GM20000 (cell line): Measurements from ENCODE around the gene IL10.
"Not testable (repeated sequence)": the region's sequence is repeated elsewhere in the genome, so short reads cannot be mapped to it uniquely, and the experiment has no call there.

Experiments used
- DNase-seq: peaks from one replicate; pipeline ENCODE4 v3.0.0; 2012; ENCODE audit warnings: low spot score
- TF ChIP-seq, protein P1 (sequence below): IDR thresholded peaks from 2 replicates; pipeline ENCODE4 v1.5.1; 2012; ENCODE audit warnings: mild to moderate bottlenecking, control low read depth; ENCODE audit errors: extremely low read depth, missing control alignments

Gene IL10

GRCh38 chr1:206771338-206771692, 979 bp downstream of the IL10 start:
- no peak for DNase-seq
- TF ChIP-seq, protein P1, sequence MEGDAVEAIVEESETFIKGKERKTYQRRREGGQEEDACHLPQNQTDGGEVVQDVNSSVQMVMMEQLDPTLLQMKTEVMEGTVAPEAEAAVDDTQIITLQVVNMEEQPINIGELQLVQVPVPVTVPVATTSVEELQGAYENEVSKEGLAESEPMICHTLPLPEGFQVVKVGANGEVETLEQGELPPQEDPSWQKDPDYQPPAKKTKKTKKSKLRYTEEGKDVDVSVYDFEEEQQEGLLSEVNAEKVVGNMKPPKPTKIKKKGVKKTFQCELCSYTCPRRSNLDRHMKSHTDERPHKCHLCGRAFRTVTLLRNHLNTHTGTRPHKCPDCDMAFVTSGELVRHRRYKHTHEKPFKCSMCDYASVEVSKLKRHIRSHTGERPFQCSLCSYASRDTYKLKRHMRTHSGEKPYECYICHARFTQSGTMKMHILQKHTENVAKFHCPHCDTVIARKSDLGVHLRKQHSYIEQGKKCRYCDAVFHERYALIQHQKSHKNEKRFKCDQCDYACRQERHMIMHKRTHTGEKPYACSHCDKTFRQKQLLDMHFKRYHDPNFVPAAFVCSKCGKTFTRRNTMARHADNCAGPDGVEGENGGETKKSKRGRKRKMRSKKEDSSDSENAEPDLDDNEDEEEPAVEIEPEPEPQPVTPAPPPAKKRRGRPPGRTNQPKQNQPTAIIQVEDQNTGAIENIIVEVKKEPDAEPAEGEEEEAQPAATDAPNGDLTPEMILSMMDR: no peak

GRCh38 chr1:206770531-206771337, 1.6 kb downstream of the IL10 start, which contains the start of gene IL19:
IL19 (plus strand) TSS chr1:206770773; CDS start chr1:206836663, 65,890 bp downstream.
- DNase-seq: no peak
- TF ChIP-seq, protein P1: no peak

DNA sequence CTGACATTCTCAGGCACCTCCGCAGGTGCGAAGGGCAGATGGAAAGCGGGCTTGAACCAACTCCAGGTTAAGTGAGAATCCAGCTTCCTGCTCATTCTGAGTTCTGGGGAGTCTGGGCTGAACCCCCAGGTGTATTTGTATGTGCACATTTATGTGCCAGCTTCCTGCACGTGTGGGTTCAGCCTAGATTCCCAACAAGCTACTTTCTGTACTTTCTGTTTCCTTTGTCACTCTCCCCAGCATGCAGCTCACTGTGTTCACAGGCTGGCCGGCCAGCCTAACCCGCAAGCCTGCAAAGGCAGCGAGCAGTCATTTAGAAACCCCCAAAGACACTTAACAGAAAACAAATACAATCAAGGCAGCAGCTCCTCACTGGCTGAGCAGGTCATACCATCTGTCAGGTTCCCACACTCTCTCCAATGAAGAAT, 3.0 kb downstream of the IL10 start:
- TF ChIP-seq, protein P1: no peak
- DNase-seq: peak; percentile 76

GRCh38 chr1:206768472-206769303, 3.6 kb downstream of the IL10 start:
- TF ChIP-seq, protein P1: no peak
- DNase-seq: no peak

DNA sequence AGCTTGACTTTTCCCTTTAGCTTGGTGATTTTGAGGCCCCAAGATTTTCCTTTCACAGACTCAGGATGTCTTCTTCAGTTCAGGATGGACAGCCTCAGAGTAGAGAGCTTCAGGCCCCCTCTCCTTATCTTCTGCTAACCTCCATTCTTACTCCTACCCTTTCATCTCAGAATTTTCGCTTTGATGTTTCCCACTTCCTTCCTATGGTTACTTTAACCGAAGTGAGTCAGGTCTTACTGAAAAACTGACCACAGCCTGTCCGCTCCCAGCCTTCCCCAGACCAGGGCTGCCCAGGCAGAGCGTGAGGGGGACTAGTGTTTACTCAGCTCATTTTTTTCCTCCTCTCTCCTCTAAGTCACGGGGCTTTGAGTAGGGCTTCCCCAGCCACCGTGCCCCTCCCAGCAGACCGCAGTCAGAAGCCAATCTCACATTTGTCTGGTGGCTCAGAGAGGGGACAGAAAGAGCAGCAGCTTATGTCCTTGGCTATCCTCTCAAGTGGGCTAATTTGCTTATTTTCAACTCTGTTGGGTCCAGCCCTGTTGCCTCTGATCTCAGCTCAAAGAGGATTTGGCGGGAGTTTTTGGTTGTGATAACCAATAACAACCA, 5.9 kb downstream of the IL10 start:
- TF ChIP-seq, protein P1: no peak

DNA sequence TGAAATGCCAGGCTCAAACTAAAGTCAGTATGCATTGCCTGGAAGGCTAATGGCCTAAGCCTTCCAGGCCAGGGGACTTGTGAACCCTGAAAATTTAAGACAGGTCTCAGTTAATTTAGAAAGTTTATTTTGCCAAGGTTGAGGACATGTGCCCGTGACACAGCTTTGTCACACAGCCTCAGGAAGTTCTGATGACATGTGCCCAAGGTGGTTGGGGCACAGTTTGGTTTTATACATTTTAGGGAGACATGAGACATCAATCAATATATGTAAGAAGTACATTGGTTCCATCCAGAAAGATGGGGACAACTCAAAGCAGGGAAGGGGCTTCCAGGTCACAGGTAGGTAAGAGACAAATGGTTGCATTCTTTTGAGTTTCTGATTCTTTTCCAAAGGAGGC, 6.5 kb downstream of the IL10 start:
- not testable (repeated sequence) for DNase-seq

More for the DNA sequence above, 5.9 kb downstream of the IL10 start:
- DNase-seq: peak; percentile 53

DNA sequence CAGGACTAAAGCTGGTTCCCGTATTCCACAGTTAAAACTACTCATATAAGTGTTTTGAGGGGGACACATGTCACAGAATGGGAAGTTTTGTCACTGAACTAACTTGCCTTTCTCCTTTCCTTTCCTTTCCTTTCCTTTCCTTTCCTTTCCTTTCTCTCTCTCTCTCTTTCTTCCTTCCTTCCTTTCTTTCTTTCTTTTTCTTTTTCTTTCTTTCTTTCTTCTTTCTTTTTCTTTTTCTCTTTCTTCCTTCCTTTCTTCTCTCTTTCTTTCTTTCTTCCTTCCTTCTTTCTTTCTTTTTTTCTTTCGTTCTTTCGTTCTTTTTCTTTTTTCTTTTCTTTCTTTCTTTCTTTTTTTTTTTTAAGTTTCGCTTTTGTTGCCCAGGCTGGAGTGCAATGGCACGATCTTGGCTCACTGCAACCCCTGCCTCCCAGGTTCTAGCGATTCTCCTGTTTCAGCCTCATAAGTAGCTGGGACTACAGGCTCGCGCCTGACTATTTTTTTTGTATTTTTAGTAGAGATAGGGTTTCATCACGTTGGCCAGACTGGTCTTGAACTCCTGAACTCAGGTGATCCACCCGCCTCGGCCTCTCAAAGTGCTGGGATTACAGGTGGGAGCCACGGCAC, 9.4 kb downstream of the IL10 start:
- not testable (repeated sequence) for DNase-seq
